Measurements from ENCODE around the gene BORCS5. TPM values are rescaled to one million over a fixed set of nuclear protein-coding genes. Genes with fewer than 3 reads are reported as not detected.
A peak's percentile ranks its signal among the peaks of the same experiment; 100 is the strongest.

BORCS5 gene
- total RNA-seq, 4 donors from 2014 or later: 10.3 to 23.7 (median 19.6) TPM

GRCh38 chr12:12425001-12425400 is 68.1 kb downstream of the BORCS5 start:
- intact Hi-C loops (cut with DNase I): no loop called here
- Histone ChIP-seq H3K27ac (no peak overlapping the region), H3K4me3 (replicated peaks in 1 of 3) (no peak overlapping the region), H3K36me3 (no peaks in the 10 kb centered on the region), H3K27me3 (no peaks in the 10 kb centered on the region), H3K4me1 (peaks cover 9% of the 10 kb centered on the region in 2 donors), H3K9me3 (no peaks in the 10 kb centered on the region)
- 96 to 98% methylated on average over 2 of the region's 2 CpGs for WGBS, 2 donors
- no peak for DNase-seq
- TF ChIP-seq CTCF (IDR thresholded peaks at IDR 0.05): no peak

GRCh38 chr12:12425616-12426015 is 68.7 kb downstream of the BORCS5 start:
- DNase-seq: no peak
- intact Hi-C loops (cut with DNase I): no loop called here
- Histone ChIP-seq H3K9me3 (no peaks in the 10 kb centered on the region), H3K36me3 (no peaks in the 10 kb centered on the region), H3K4me3 (replicated peaks in 1 of 3) (no peak overlapping the region), H3K4me1 (peaks cover 9% of the 10 kb centered on the region in 2 donors), H3K27ac (no peak overlapping the region), H3K27me3 (no peaks in the 10 kb centered on the region)
- WGBS, 2 donors: 72 to 90% methylated on average over 1 of the region's 1 CpG
- TF ChIP-seq CTCF (IDR thresholded peaks at IDR 0.05) (no peak), POLR2A (IDR thresholded peaks at IDR 0.05) (no peak)

GRCh38 chr12:12427568-12427967 is 70.7 kb downstream of the BORCS5 start:
- H3K27me3 ChIP-seq: no peaks in the 10 kb centered on the region
- peaks cover 16 to 18% of the 10 kb centered on the region in 2 donors for H3K4me1 ChIP-seq
- H3K4me3 ChIP-seq (replicated peaks in 1 of 3): no peak overlapping the region
- no peak for TF ChIP-seq CTCF (IDR thresholded peaks at IDR 0.05)
- no peak for TF ChIP-seq POLR2A (IDR thresholded peaks at IDR 0.05)
- no peaks in the 10 kb centered on the region for H3K9me3 ChIP-seq
- no peak for DNase-seq
- no peaks in the 10 kb centered on the region for H3K36me3 ChIP-seq
- WGBS, 2 donors: 91 to 96% methylated on average over 4 of the region's 4 CpGs
- intact Hi-C loops (cut with DNase I): no loop called here
- no peak overlapping the region for H3K27ac ChIP-seq

GRCh38 chr12:12428047-12428446 is 71.2 kb downstream of the BORCS5 start:
- TF ChIP-seq POLR2A (IDR thresholded peaks at IDR 0.05) (no peak), CTCF (IDR thresholded peaks at IDR 0.05) (no peak)
- DNase-seq: no peak
- H3K9me3 ChIP-seq: no peaks in the 10 kb centered on the region
- H3K27ac ChIP-seq: no peak overlapping the region
- no peak overlapping the region for H3K4me3 ChIP-seq (replicated peaks in 1 of 3)
- intact Hi-C loops (cut with DNase I): no loop called here
- H3K4me1 ChIP-seq: peaks cover 21 to 22% of the 10 kb centered on the region in 2 donors
- no peaks in the 10 kb centered on the region for H3K27me3 ChIP-seq
- 83 to 91% methylated on average over 2 of the region's 2 CpGs for WGBS, 2 donors
- no peaks in the 10 kb centered on the region for H3K36me3 ChIP-seq

GRCh38 chr12:12428961-12429657 is 72.2 kb downstream of the BORCS5 start:
- DNase-seq: peak in 1 of 2 donors; percentile 17
- intact Hi-C loops (cut with DNase I): no loop called here
- H3K36me3 ChIP-seq: no peaks in the 10 kb centered on the region
- H3K4me3 ChIP-seq (replicated peaks in 1 of 3): no peak overlapping the region
- TF ChIP-seq CTCF (IDR thresholded peaks at IDR 0.05): no peak
- no peak for TF ChIP-seq POLR2A (IDR thresholded peaks at IDR 0.05)
- WGBS, 2 donors: 66 to 67% methylated on average over 7 of the region's 7 CpGs
- no peaks in the 10 kb centered on the region for H3K27me3 ChIP-seq
- H3K27ac ChIP-seq: peak overlapping the region; percentile 25 to 65 (median 51)
- H3K9me3 ChIP-seq: no peaks in the 10 kb centered on the region
- H3K4me1 ChIP-seq: peaks cover 30 to 31% of the 10 kb centered on the region in 2 donors

Data from thyroid gland (tissue), 4 donors.